ENCODE measurements around the gene RAB3C.

Gene RAB3C

DNA sequence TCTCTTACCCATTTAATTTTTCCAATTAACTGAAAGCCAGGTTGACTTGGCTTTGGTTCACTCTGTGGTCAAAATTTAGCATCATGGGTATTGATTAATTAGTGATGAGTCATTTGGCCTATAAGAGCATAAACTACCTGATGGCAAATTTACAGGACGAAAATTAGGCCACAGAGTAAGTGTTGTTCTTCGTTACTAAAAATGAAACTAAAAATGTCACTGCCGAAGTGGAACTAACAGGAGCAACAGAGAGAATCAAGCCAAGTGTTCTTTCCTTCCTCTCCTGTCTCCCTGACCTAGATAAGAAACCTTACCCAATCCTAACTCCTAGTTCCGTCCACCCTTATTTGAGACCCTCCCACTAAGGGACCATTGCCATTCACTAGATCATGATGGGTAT lies 176.9 kb downstream of the RAB3C start:
- H3K4me3 ChIP-seq (ENCODE audit: low read depth, low read length): peak overlapping the region; percentile 44
- TF ChIP-seq, protein P1, sequence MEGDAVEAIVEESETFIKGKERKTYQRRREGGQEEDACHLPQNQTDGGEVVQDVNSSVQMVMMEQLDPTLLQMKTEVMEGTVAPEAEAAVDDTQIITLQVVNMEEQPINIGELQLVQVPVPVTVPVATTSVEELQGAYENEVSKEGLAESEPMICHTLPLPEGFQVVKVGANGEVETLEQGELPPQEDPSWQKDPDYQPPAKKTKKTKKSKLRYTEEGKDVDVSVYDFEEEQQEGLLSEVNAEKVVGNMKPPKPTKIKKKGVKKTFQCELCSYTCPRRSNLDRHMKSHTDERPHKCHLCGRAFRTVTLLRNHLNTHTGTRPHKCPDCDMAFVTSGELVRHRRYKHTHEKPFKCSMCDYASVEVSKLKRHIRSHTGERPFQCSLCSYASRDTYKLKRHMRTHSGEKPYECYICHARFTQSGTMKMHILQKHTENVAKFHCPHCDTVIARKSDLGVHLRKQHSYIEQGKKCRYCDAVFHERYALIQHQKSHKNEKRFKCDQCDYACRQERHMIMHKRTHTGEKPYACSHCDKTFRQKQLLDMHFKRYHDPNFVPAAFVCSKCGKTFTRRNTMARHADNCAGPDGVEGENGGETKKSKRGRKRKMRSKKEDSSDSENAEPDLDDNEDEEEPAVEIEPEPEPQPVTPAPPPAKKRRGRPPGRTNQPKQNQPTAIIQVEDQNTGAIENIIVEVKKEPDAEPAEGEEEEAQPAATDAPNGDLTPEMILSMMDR (IDR thresholded peaks at IDR 0.05; ENCODE audit: low read depth, low read length): no peak

DNA sequence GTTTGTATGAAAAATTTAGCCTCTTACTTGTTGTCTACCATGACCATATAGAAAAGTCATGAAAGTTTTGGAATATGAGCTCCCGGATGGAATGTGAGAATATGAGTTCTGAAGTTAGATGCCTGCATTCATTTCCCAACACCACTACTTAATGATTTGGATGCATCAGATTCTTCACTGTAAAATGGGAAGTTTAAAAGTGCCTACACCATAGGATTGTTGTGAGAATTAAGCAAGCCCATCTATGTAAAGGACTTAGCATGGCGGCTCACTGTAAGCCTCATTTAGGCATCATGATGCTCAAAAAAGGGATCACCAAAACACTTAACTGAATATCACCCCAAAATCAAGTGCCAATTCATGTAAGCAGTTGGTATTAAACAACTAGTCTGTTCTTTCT lies 177.3 kb downstream of the RAB3C start:
- peak overlapping the region; percentile 44 for H3K4me3 ChIP-seq (ENCODE audit: low read depth, low read length)
- TF ChIP-seq, protein P1 (IDR thresholded peaks at IDR 0.05; ENCODE audit: low read depth, low read length): no peak

DNA sequence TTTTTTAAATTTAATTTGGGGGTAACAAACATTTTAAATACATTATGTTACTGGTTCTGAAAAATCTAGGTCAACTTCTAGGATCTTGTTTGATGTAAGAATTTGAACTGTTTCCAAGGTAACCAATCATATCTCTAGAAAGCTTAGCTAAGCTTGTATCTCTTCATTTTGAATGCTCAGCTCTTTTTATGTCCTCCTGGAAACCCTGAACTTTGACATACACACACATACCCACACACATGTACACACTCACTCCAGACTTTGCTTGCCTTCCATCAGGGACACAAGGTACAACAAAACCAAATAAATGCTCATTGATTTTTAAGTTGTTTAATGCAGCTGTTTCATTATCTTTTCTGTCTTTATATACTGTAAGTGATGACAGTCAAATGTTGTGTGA lies 178.5 kb downstream of the RAB3C start:
- TF ChIP-seq, protein P1 (IDR thresholded peaks at IDR 0.05; ENCODE audit: low read depth, low read length): no peak
- H3K4me3 ChIP-seq (ENCODE audit: low read depth, low read length): no peak overlapping the region

DNA sequence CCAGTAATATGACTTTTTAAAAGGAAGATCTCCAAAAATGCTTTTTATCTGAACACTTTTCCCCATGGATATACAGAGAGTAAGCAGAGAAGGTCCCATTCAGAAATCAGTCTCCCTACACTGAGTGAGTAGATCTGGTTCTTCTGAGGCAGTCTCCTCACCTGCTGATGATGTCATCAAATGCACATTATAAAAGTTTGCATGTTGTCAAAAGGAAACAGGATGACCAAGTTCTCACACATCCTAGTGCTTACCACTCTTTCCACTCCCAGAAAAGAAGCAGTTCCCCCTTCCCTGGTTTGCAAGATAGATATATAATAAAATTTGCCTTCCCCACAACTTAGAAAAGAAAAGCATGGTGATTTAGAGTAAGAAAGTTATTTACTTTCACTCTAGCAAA lies 180.5 kb downstream of the RAB3C start:
- TF ChIP-seq, protein P1 (IDR thresholded peaks at IDR 0.05; ENCODE audit: low read depth, low read length): no peak
- H3K4me3 ChIP-seq (ENCODE audit: low read depth, low read length): no peak overlapping the region

DNA sequence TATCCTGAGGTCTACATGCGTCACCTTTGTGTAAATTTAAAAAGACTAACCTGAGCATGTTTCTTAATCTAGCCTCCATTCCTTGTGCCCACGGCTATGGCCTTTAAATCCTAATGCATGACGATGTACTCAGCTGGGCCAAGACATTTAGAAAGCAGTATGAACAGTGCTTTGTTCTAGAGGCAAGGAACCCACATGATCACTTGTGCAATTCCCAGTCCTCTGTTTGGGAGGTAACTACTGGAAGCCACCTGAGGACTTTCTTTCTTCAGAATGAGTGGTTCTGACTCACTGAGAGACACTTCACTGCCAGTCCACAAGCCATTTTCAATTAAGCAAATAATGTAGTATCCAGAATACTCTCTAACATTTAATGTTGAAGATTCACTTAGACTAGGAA lies 181.3 kb downstream of the RAB3C start:
- H3K4me3 ChIP-seq (ENCODE audit: low read depth, low read length): no peak overlapping the region
- TF ChIP-seq, protein P1 (IDR thresholded peaks at IDR 0.05; ENCODE audit: low read depth, low read length): no peak

DNA sequence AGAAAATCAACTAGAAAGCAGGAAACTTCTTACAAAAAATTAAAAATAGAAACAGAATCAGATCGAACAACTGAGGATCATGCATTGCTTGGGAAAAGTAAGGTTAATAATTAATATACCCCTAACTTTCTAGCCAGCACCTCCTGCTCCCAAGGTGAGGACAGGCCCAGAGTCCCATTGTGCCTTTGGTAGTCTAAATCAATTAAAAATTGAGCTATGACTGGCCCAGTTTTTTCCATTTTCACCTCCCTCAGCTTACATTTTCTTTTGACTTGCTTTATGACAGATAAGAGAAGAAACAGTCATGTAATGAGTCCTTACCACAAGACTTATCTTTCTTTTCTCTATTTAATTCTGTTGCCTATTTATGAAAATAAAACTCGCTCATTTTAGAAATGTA lies 182.2 kb downstream of the RAB3C start:
- TF ChIP-seq, protein P1 (IDR thresholded peaks at IDR 0.05; ENCODE audit: low read depth, low read length): no peak

DNA sequence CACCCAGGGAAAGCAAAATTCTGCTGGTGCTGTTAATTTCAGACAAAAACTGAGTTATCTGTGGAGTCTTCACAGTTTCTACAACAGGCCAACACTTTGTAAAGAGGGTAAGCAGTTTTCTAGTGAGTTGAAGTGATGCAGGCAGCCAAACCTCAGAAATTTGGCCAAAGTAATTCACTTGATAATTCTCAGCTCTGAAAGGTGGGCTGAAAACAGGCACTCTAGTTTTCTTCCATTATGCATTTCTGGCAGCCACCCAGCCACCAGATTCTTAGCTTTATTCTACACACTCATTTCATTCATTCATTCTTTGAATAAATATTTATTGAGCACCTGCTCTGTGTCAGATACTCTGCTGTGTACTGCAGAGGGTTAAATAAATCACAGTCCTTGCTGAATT lies 184.2 kb downstream of the RAB3C start:
- H3K4me3 ChIP-seq (ENCODE audit: low read depth, low read length): no peak overlapping the region
- TF ChIP-seq, protein P1 (IDR thresholded peaks at IDR 0.05; ENCODE audit: low read depth, low read length): no peak

More for the DNA sequence above, 182.2 kb downstream of the RAB3C start:
- H3K4me3 ChIP-seq (ENCODE audit: low read depth, low read length): no peak overlapping the region

All from WI38 (cell line).